Measurements from ENCODE around the gene PDE6G.

PDE6G gene

DNA sequence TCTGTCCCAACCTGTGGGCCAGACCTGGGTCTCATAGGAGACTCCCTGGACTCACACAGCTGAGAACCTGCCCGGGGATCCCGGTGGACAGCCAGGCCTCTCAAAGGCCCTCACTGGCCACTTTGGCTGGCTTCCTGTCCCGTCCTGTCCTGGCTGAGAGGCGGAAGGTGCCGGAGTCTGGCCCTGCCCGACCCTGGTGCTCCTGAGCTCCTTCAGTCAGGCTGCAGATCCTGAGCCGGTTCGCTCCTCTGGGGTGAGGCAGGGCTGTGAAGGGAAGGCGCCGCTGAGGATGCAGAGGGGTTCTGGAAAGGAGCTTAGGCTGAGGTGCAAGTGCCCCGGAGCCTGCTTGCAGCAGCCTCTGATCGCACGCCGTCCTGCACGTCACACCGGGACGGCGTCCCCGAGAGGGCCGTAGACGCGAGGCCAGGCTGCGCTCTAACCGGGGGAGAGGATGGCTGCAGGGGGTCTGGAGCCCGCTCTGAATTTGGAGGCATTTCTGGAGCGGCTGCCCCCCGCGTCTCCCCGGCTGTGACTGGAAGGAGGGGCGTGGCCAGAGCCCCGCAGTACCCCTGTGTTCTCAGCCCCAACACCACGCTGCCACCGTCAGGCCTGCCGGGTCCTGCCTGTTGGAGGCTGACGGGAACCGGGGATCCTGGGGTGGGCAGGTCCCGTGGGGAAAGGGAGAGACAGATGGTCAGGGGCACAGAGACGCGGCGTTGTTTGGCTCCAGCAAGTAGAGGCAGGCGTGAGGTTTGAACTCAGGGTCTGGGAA lies 31.6 kb upstream of the PDE6G start:
- no peak overlapping the region for H3K4me3 ChIP-seq (ENCODE audit: insufficient read depth, low read depth, low read length)
- no peaks in the 10 kb centered on the region for H3K27me3 ChIP-seq (ENCODE audit: control insufficient read depth, insufficient read depth, low read length, poor library complexity, severe bottlenecking)
- H3K9me3 ChIP-seq (ENCODE audit: control insufficient read depth, low read length): no peaks in the 10 kb centered on the region
- WGBS, 2 experiments: 95 to 96% methylated on average over 41 of the region's 41 CpGs
- no peak overlapping the region for H3K27ac ChIP-seq (ENCODE audit: insufficient read depth, low read depth, low read length, poor library complexity, severe bottlenecking)
- H3K4me1 ChIP-seq (ENCODE audit: control insufficient read depth, insufficient read depth, low read length): peaks cover 13% of the 10 kb centered on the region
- peaks cover 17% of the 10 kb centered on the region for H3K36me3 ChIP-seq (ENCODE audit: control insufficient read depth, insufficient read depth, low read length)

DNA sequence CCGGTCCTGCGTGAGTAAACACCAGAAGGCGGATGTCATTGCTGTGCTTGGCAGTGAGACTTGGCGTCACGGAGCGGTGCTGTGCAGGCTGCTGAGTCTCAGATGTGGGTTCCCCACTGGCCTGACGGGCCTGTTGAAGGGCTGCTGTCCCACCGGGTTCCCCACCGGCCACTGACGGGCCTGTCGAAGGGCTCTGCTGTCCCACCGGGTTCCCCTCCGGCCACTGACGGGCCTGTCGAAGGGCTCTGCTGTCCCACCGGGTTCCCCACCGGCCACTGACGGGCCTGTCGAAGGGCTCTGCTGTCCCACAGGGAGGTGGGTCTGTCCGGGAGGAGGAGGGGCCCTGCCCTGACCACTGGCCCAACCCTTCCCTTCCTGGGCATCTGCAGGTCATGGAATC lies 30.3 kb upstream of the PDE6G start:
- 95 to 97% methylated on average over 20 of the region's 20 CpGs for WGBS, 2 experiments
- H3K9me3 ChIP-seq (ENCODE audit: control insufficient read depth, low read length): no peaks in the 10 kb centered on the region
- peaks cover 17% of the 10 kb centered on the region for H3K36me3 ChIP-seq (ENCODE audit: control insufficient read depth, insufficient read depth, low read length)
- no peak overlapping the region for H3K27ac ChIP-seq (ENCODE audit: insufficient read depth, low read depth, low read length, poor library complexity, severe bottlenecking)
- no peak overlapping the region for H3K4me3 ChIP-seq (ENCODE audit: insufficient read depth, low read depth, low read length)
- no peaks in the 10 kb centered on the region for H3K27me3 ChIP-seq (ENCODE audit: control insufficient read depth, insufficient read depth, low read length, poor library complexity, severe bottlenecking)
- peaks cover 18% of the 10 kb centered on the region for H3K4me1 ChIP-seq (ENCODE audit: control insufficient read depth, insufficient read depth, low read length)

DNA sequence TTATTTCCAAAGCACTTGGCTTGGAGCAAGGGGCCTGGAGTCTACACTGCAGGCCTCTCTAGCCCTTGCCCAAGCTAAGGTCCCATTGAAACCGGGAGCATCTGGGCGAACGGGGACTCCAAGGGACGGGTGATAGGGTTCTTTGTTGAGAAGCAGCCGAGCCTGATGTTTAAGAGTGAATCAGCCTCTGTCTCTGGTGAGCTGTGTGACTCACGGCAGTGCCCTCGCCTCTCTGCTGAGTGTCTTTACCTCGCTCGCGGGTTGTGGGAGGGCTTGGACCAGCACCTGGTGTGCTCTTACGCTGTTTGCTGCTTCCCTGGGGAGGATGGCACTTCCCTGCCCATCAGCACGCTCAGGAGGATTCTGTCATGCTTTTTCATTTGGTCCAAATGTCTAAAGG lies 28.8 kb upstream of the PDE6G start:
- Histone ChIP-seq H3K4me3 (ENCODE audit: insufficient read depth, low read depth, low read length) (peak overlapping the region; percentile 100), H3K36me3 (ENCODE audit: control insufficient read depth, insufficient read depth, low read length) (peaks cover 17% of the 10 kb centered on the region), H3K27me3 (ENCODE audit: control insufficient read depth, insufficient read depth, low read length, poor library complexity, severe bottlenecking) (no peaks in the 10 kb centered on the region), H3K4me1 (ENCODE audit: control insufficient read depth, insufficient read depth, low read length) (peaks cover 18% of the 10 kb centered on the region), H3K27ac (ENCODE audit: insufficient read depth, low read depth, low read length, poor library complexity, severe bottlenecking) (no peak overlapping the region), H3K9me3 (ENCODE audit: control insufficient read depth, low read length) (no peaks in the 10 kb centered on the region)
- WGBS, 2 experiments: 87 to 89% methylated on average over 12 of the region's 12 CpGs

DNA sequence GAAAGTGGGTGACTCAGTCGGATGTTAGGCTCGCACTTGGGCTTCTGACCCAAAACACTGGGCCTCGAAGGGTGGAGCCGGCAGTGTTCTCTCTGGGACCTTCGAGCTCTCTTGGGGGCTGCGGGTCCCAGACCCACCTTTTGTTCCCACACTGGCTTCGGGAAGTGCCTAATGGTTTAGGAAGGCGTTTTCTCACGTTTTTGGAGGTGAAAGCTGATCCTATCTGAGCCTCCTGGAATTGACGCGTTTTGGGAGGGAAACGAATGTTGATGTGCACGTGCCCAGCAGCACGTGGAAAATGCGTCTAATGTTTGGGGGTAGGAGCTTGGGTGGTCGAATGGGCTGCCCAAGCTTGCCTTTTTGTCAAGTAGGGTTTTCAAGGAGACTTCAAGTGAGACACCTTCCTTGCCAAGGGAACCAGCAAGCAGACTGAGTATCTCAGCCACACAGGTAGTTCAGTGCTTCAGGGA lies 28.1 kb upstream of the PDE6G start:
- Histone ChIP-seq H3K4me1 (ENCODE audit: control insufficient read depth, insufficient read depth, low read length) (peaks cover 18% of the 10 kb centered on the region), H3K27ac (ENCODE audit: insufficient read depth, low read depth, low read length, poor library complexity, severe bottlenecking) (peak overlapping the region; percentile 60), H3K36me3 (ENCODE audit: control insufficient read depth, insufficient read depth, low read length) (peaks cover 17% of the 10 kb centered on the region), H3K27me3 (ENCODE audit: control insufficient read depth, insufficient read depth, low read length, poor library complexity, severe bottlenecking) (no peaks in the 10 kb centered on the region), H3K9me3 (ENCODE audit: control insufficient read depth, low read length) (no peaks in the 10 kb centered on the region), H3K4me3 (ENCODE audit: insufficient read depth, low read depth, low read length) (peak overlapping the region; percentile 100)
- 17% methylated on average over 16 of the region's 16 CpGs for WGBS, 2 experiments

DNA sequence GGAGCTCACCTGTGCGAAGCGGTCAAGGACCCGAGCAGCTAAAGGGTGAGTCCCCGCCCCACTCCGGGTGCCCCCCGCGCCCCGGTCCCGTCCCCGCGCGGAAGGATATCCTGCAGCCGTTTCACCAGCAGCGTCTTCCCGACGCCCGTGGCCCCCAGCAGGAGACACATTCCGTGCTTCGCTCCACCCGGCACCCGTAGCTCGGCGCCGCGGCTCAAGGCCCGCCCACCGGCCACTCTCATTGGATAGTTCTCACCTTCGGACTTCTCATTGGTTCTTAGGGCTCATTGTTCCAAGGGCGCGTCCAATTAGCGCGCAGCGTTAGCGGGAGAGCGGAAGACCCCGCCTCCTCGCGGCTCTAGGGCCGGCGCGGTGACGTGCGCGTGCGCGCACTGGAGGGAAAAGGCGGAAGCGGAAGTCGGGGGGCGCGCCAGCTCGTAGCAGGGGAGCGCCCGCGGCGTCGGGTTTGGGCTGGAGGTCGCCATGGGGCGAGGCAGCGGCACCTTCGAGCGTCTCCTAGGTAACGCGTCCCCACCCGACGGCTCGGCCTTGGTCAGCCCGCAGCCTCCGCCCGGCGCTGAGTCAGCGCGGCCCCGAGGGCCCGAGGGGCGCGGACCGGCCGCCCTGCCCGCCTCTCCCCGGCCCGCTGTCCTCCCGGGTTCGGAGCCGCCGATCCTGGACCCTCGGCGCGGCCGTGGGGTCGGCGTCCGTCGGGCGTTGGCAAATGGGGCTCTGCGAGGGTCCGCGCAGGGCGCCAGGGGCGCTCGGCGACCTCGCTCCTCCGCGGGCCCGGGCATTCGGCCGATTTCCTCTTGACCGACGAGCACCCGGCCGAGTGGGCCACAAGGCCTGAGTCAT lies 27.5 kb upstream of the PDE6G start, which contains the start of the genes ARL16 and HGS:
Gene ARL16 (minus strand): TSS at position 214 of the 858 bp plus-strand sequence. CDS start 44 bp downstream, at position 170.
Gene HGS (plus strand): TSS at position 428 of the 858 bp plus-strand sequence. CDS start 56 bp downstream, at position 484.
- no peaks in the 10 kb centered on the region for H3K9me3 ChIP-seq (ENCODE audit: control insufficient read depth, low read length)
- H3K4me1 ChIP-seq (ENCODE audit: control insufficient read depth, insufficient read depth, low read length): peaks cover 18% of the 10 kb centered on the region
- H3K36me3 ChIP-seq (ENCODE audit: control insufficient read depth, insufficient read depth, low read length): peaks cover 17% of the 10 kb centered on the region
- 0 to 1% methylated on average over 112 of the region's 112 CpGs for WGBS, 2 experiments
- H3K27me3 ChIP-seq (ENCODE audit: control insufficient read depth, insufficient read depth, low read length, poor library complexity, severe bottlenecking): no peaks in the 10 kb centered on the region
- peak within 1 kb of the TSS; percentile 69 for H3K27ac ChIP-seq (ENCODE audit: insufficient read depth, low read depth, low read length, poor library complexity, severe bottlenecking)
- peak within 1 kb of the TSS; percentile 100 for H3K4me3 ChIP-seq (ENCODE audit: insufficient read depth, low read depth, low read length)

DNA sequence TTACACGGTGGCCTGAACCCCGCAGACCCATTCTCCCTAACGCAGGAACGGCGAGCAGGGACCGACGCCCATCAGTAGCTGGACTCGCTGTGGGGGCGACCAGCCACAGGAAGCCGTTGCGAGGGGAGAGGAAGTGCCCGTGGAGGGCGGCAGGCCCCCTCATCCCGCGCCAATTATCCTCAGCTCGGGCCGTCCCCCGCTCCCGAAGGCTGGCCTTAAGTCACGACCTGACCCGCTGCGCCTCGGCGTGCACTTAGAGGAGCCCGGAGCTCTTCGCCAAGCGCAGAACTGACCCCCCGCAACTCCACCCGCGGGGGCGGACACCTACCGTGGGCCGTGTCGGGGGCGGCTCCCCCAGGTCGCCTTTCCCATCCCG lies 26.9 kb upstream of the PDE6G start:
- H3K36me3 ChIP-seq (ENCODE audit: control insufficient read depth, insufficient read depth, low read length): peaks cover 17% of the 10 kb centered on the region

DNA sequence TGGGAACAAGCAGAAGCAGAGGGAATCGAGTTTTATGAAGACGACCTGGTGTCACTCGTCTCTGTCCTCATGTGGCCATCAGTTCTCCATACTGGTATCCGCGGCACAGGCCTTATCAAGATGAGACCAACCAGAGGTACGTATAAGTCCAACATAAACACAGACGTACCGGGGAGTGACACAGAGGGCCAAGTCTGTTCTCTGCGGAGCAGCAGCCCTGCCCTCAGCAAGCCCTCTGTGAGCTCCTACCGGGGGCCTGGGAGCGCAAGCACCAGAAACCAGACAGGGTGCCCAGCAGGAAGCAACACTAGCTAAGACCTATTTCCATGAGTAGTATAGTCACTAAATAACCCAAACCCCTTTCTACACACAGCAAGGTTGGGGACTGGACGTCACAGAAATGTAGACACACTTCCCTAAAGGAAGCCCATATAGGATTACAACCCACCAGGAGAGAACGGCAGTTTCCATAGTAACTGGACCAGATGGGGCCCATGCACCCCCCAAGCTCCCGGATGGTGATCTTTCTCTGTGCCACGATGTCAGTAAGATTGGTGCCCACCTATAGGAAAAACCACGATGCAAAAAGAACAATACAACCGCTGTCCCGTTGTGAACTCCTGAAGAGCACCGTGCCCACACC lies 26.3 kb upstream of the PDE6G start:
- Histone ChIP-seq H3K36me3 (ENCODE audit: control insufficient read depth, insufficient read depth, low read length) (peaks cover 14% of the 10 kb centered on the region), H3K27ac (ENCODE audit: insufficient read depth, low read depth, low read length, poor library complexity, severe bottlenecking) (peak overlapping the region; percentile 69)
- 51% methylated on average over 19 of the region's 19 CpGs for WGBS, 2 experiments

More for the DNA sequence above, 26.9 kb upstream of the PDE6G start:
- peaks cover 18% of the 10 kb centered on the region for H3K4me1 ChIP-seq (ENCODE audit: control insufficient read depth, insufficient read depth, low read length)
- 1% methylated on average over 37 of the region's 37 CpGs for WGBS, 2 experiments
- H3K9me3 ChIP-seq (ENCODE audit: control insufficient read depth, low read length): no peaks in the 10 kb centered on the region
- no peaks in the 10 kb centered on the region for H3K27me3 ChIP-seq (ENCODE audit: control insufficient read depth, insufficient read depth, low read length, poor library complexity, severe bottlenecking)
- H3K4me3 ChIP-seq (ENCODE audit: insufficient read depth, low read depth, low read length): peak overlapping the region; percentile 100
- H3K27ac ChIP-seq (ENCODE audit: insufficient read depth, low read depth, low read length, poor library complexity, severe bottlenecking): peak overlapping the region; percentile 69

DNA sequence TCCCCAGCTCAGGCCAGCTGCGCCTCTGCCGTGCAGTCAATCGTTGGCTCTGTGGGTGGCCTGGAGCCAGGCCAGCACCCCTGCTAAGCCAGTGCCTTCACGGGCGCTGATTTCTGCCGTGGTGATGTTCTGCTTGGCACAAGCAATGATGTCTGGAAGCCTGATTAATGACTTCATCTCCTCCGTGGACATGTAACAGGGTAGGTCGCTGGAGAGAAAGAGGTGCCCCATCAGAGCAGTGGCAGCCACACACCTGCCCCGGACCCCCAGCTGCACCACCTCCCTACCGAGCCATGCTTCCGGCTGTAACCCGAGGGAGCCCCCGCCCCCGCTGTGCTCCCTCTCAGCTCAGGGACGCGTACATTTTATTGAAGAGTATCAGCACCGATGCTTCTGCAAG lies 25.3 kb upstream of the PDE6G start:
- Histone ChIP-seq H3K36me3 (ENCODE audit: control insufficient read depth, insufficient read depth, low read length) (peaks cover 6% of the 10 kb centered on the region), H3K4me3 (ENCODE audit: insufficient read depth, low read depth, low read length) (no peak overlapping the region), H3K4me1 (ENCODE audit: control insufficient read depth, insufficient read depth, low read length) (peaks cover 18% of the 10 kb centered on the region), H3K9me3 (ENCODE audit: control insufficient read depth, low read length) (no peaks in the 10 kb centered on the region), H3K27me3 (ENCODE audit: control insufficient read depth, insufficient read depth, low read length, poor library complexity, severe bottlenecking) (no peaks in the 10 kb centered on the region), H3K27ac (ENCODE audit: insufficient read depth, low read depth, low read length, poor library complexity, severe bottlenecking) (no peak overlapping the region)
- 95 to 97% methylated on average over 17 of the region's 17 CpGs for WGBS, 2 experiments

More for the DNA sequence above, 26.3 kb upstream of the PDE6G start:
- Histone ChIP-seq H3K4me1 (ENCODE audit: control insufficient read depth, insufficient read depth, low read length) (peaks cover 18% of the 10 kb centered on the region), H3K9me3 (ENCODE audit: control insufficient read depth, low read length) (no peaks in the 10 kb centered on the region), H3K4me3 (ENCODE audit: insufficient read depth, low read depth, low read length) (peak overlapping the region; percentile 100), H3K27me3 (ENCODE audit: control insufficient read depth, insufficient read depth, low read length, poor library complexity, severe bottlenecking) (no peaks in the 10 kb centered on the region)

DNA sequence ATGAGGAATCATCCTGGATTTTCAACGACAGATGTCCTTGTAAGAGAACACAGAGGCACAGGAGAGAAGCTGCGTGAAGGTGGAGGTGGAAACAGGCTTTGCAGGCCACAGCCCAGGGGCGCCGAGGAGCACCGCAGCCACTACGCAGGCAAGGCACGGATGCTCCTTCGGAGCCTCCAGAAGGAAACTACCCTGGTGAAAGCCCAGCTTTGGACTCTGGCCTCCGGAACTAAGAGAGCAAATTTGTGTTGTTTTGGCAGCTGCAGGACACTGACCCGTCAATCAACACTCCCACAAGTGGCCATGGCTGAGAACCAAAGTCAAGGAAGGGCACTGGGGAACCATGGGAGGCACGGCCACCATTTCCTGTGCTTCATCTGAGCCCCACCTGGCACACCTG lies 23.8 kb upstream of the PDE6G start:
- H3K4me1 ChIP-seq (ENCODE audit: control insufficient read depth, insufficient read depth, low read length): peaks cover 13% of the 10 kb centered on the region
- no peaks in the 10 kb centered on the region for H3K9me3 ChIP-seq (ENCODE audit: control insufficient read depth, low read length)
- H3K36me3 ChIP-seq (ENCODE audit: control insufficient read depth, insufficient read depth, low read length): no peaks in the 10 kb centered on the region
- H3K27ac ChIP-seq (ENCODE audit: insufficient read depth, low read depth, low read length, poor library complexity, severe bottlenecking): no peak overlapping the region
- no peak overlapping the region for H3K4me3 ChIP-seq (ENCODE audit: insufficient read depth, low read depth, low read length)
- WGBS, 2 experiments: 92 to 93% methylated on average over 11 of the region's 11 CpGs
- H3K27me3 ChIP-seq (ENCODE audit: control insufficient read depth, insufficient read depth, low read length, poor library complexity, severe bottlenecking): no peaks in the 10 kb centered on the region
